ENCODE data around the gene KRT83.

The KRT83 gene

DNA sequence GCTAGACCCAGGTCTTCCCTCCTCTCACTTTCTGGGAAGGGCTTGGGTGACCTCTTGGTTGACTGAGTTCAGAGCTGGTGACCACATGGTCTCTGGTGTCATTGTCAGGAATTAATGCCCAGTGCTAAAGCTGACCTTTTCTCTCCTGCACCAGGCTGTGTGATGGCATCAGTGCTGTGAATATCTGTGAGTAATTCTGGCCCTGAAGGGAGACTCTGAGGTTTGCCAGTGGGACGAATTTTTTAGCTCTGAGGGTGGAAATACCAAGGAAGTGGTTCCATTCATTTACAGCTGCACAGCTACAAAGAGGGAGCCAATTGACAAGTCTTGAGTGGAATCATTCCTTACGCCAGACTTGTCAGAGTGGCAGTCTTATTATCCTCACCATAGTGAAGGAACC, 53.0 kb downstream of the KRT83 start:
- Histone ChIP-seq H2AFZ (ENCODE audit: low read length) (no peak overlapping the region), H3K9ac (ENCODE audit: low read length) (no peak overlapping the region), H3K79me2 (ENCODE audit: low read length) (no peaks in the 10 kb centered on the region), H4K20me1 (ENCODE audit: insufficient read depth, low read length) (no peaks in the 10 kb centered on the region), H3K9me3 (replicated peaks; ENCODE audit: insufficient read depth, low read length) (no peaks in the 10 kb centered on the region), H3K36me3 (replicated peaks; ENCODE audit: insufficient read depth, low read length) (no peaks in the 10 kb centered on the region), H3K9me2 (replicated peaks; ENCODE audit: insufficient read depth, low read length) (no peaks in the 10 kb centered on the region), H3F3A (ENCODE audit: insufficient read depth, low read length) (no peaks in the 10 kb centered on the region), H3K4me2 (ENCODE audit: low read depth, low read length) (no peak overlapping the region), H3K27ac (ENCODE audit: low read length) (no peak overlapping the region), H3K4me3 (ENCODE audit: low read length) (no peak overlapping the region), H3K4me1 (ENCODE audit: low read length) (no peaks in the 10 kb centered on the region), H3K27me3 (replicated peaks; ENCODE audit: insufficient read depth, low read length) (peaks cover 9% of the 10 kb centered on the region; the same call in 1 of the 2 replicates)
- TF ChIP-seq EZH2phosphoT487 (IDR thresholded peaks at IDR 0.05; ENCODE audit: low read length) (no peak), EZH2 (optimal IDR thresholded peaks at IDR 0.05; ENCODE audit: low read depth, low read length) (no peak)
- TF ChIP-seq, protein P1, sequence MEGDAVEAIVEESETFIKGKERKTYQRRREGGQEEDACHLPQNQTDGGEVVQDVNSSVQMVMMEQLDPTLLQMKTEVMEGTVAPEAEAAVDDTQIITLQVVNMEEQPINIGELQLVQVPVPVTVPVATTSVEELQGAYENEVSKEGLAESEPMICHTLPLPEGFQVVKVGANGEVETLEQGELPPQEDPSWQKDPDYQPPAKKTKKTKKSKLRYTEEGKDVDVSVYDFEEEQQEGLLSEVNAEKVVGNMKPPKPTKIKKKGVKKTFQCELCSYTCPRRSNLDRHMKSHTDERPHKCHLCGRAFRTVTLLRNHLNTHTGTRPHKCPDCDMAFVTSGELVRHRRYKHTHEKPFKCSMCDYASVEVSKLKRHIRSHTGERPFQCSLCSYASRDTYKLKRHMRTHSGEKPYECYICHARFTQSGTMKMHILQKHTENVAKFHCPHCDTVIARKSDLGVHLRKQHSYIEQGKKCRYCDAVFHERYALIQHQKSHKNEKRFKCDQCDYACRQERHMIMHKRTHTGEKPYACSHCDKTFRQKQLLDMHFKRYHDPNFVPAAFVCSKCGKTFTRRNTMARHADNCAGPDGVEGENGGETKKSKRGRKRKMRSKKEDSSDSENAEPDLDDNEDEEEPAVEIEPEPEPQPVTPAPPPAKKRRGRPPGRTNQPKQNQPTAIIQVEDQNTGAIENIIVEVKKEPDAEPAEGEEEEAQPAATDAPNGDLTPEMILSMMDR (IDR thresholded peaks at IDR 0.05; ENCODE audit: low read length): no peak
- DNase-seq: no peak

DNA sequence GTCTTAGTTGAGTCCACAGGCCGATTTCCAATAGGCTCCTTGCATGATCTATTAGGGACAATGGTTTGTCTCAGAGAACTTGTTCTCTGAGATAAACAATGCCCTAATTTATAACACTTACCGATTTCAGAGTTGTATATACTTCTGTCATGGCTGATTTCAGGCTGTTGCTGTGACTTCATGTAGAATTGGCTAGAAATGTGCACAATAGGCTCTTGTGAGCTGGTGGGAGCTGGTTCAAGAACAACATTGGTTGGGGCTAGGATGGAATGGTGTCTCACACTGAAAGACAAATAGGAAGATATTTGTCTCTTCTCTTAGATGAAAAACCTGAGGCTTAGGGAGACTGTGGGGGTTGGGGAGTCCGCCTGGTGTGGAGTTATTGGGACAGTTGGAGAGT, 53.5 kb downstream of the KRT83 start:
- DNase-seq: no peak
- H3K27ac ChIP-seq (ENCODE audit: low read length): no peak overlapping the region
- H3K9ac ChIP-seq (ENCODE audit: low read length): no peak overlapping the region
- no peaks in the 10 kb centered on the region for H3K9me3 ChIP-seq (replicated peaks; ENCODE audit: insufficient read depth, low read length)
- no peak for TF ChIP-seq EZH2phosphoT487 (IDR thresholded peaks at IDR 0.05; ENCODE audit: low read length)
- no peak for TF ChIP-seq EZH2 (optimal IDR thresholded peaks at IDR 0.05; ENCODE audit: low read depth, low read length)
- TF ChIP-seq, protein P1 (IDR thresholded peaks at IDR 0.05; ENCODE audit: low read length): no peak
- no peak overlapping the region for H3K4me2 ChIP-seq (ENCODE audit: low read depth, low read length)
- H3K4me3 ChIP-seq (ENCODE audit: low read length): no peak overlapping the region
- no peaks in the 10 kb centered on the region for H3F3A ChIP-seq (ENCODE audit: insufficient read depth, low read length)
- no peaks in the 10 kb centered on the region for H3K36me3 ChIP-seq (replicated peaks; ENCODE audit: insufficient read depth, low read length)
- H2AFZ ChIP-seq (ENCODE audit: low read length): no peak overlapping the region
- H3K27me3 ChIP-seq (replicated peaks; ENCODE audit: insufficient read depth, low read length): peaks cover 14% of the 10 kb centered on the region; the same call in 1 of the 2 replicates
- no peaks in the 10 kb centered on the region for H4K20me1 ChIP-seq (ENCODE audit: insufficient read depth, low read length)
- H3K79me2 ChIP-seq (ENCODE audit: low read length): no peaks in the 10 kb centered on the region
- H3K4me1 ChIP-seq (ENCODE audit: low read length): no peaks in the 10 kb centered on the region
- no peaks in the 10 kb centered on the region for H3K9me2 ChIP-seq (replicated peaks; ENCODE audit: insufficient read depth, low read length)

DNA sequence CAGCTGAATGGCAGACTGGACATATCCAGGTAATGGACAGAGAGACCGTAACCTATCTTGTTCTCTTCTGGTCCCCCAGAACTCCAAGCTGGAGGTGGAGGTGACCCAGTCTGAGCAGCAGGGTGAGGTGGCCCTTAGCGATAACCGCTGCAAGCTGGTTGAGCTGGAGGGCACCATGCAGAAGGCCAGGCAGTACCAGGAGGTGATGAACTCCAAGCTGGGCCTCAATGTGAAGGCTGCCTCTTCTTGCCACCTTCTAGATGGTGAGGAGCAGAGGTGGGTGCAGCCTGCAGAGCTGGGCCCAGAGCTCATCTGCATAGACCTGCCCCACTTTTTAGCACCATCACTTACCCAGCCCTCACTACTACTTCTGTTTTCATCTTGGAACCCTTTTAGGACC, 53.9 kb downstream of the KRT83 start:
- Histone ChIP-seq H3K4me2 (ENCODE audit: low read depth, low read length) (no peak overlapping the region), H4K20me1 (ENCODE audit: insufficient read depth, low read length) (no peaks in the 10 kb centered on the region), H3K9ac (ENCODE audit: low read length) (no peak overlapping the region), H3K9me2 (replicated peaks; ENCODE audit: insufficient read depth, low read length) (no peaks in the 10 kb centered on the region), H3K27me3 (replicated peaks; ENCODE audit: insufficient read depth, low read length) (peaks cover 17% of the 10 kb centered on the region), H3K27ac (ENCODE audit: low read length) (no peak overlapping the region), H3K4me3 (ENCODE audit: low read length) (no peak overlapping the region), H3F3A (ENCODE audit: insufficient read depth, low read length) (no peaks in the 10 kb centered on the region), H3K79me2 (ENCODE audit: low read length) (no peaks in the 10 kb centered on the region), H2AFZ (ENCODE audit: low read length) (no peak overlapping the region), H3K4me1 (ENCODE audit: low read length) (no peaks in the 10 kb centered on the region), H3K36me3 (replicated peaks; ENCODE audit: insufficient read depth, low read length) (no peaks in the 10 kb centered on the region), H3K9me3 (replicated peaks; ENCODE audit: insufficient read depth, low read length) (no peaks in the 10 kb centered on the region)
- TF ChIP-seq, protein P1 (IDR thresholded peaks at IDR 0.05; ENCODE audit: low read length): no peak
- TF ChIP-seq EZH2 (optimal IDR thresholded peaks at IDR 0.05; ENCODE audit: low read depth, low read length): no peak
- TF ChIP-seq EZH2phosphoT487 (IDR thresholded peaks at IDR 0.05; ENCODE audit: low read length): no peak
- no peak for DNase-seq
